HG02973 (cell line): ENCODE data around the gene HDX.
"Not testable (repeated sequence)": the region's sequence is repeated elsewhere in the genome, so short reads cannot be mapped to it uniquely, and the experiment has no call there.

Experiments
- ATAC-seq: cut with Tn5 transposase; IDR thresholded peaks from one replicate; pipeline ENCODE4 v1.9.1; 2021; ENCODE audit warnings: moderate library complexity; ENCODE audit not compliant: unreplicated experiment

HDX gene

DNA sequence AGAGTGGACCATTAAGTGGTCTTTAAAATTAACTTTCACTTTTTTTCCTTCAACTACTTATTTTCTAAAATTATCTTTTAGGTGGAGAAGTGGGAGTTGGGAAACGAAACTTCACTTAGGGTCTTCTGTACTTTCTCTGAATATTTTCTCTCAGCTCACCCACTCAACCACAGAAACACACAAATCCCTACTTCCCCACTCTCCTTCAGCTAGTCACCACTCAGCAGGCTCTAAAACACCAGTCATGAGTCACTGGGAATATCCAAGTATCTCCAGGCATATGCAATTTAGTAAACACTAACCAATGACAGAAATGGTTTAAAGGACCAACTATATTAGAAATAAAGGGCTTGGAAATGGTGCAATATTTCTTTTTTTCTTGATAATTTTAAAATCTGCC lies 161.3 kb downstream of the HDX start:
- ATAC-seq, result no peak

- no peak for ATAC-seq
These were observed 162.5 kb downstream of the HDX start for GRCh38 chrX:84339507-84340364.

- ATAC-seq, result no peak
These were observed 165.6 kb downstream of the HDX start for GRCh38 chrX:84336646-84337045.

GRCh38 chrX:84335121-84335520 lies 167.1 kb downstream of the HDX start:
- ATAC-seq, result no peak

- no peak for ATAC-seq
These were observed 180.0 kb downstream of the HDX start for GRCh38 chrX:84322083-84322827.

DNA sequence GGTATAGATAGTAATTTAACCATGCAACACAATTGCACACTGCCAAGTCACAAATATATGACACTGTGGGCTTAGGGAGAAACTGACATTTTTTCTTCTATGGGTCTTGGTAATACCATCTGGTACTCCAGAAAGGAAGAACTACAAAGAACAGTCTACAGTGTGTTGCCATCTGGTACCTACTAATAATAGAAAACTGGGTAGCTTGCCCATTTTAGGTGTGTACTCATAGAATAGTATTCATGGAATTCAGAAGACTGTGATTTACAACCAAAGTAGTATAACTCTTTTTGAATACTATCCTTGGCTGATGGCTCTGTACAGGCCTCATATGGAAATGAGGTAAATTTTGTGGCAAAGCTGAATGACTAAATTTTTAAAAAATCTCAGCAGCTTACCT lies 181.6 kb downstream of the HDX start:
- no peak for ATAC-seq

GRCh38 chrX:84320023-84320422 lies 182.2 kb downstream of the HDX start:
- ATAC-seq, result no peak

DNA sequence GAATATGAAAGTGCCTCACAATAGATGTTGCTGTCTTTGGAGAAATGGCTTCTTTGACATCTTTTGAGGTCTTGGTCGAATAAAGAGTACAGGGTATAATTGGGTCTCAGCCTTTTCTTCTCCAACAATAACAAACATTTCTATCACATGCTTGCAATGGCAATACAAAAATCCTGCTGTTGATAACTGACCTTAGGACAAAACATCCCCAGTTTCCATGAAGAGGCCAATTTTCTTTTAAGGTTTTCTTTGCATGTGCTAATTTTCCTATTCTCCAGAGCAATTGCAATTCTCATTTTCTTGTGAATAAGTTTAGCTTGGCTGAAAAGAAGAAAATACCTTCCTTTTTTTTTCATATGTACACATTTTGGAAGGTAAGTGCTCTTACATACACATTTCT lies 183.6 kb downstream of the HDX start:
- ATAC-seq, result no peak

DNA sequence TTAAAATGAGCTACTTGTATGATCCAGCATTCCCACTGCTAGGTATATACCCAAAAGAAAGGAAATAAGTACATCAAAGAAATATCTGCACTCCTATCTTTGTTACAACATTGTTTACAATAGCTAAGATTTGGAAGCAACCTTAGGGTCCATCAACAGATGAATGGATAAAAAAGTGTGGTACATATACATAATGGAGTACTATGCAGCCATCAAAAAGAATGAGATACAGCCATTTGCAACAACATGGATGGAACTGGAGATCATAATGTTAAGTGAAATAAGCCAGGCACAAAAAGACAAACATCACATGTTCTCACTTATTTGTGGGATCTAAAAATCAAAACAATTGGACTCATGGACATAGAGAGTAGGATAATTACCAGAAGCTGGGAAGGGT lies 186.3 kb downstream of the HDX start:
- not testable (repeated sequence) for ATAC-seq
